Activated CD4-positive, alpha-beta T cell treated with anti-CD3 and anti-CD28 coated beads for 48 hours (primary cell): ENCODE data around the gene IL20.
"Not testable (repeated sequence)": the region's sequence is repeated elsewhere in the genome, so short reads cannot be mapped to it uniquely, and the experiment has no call there.

Experiments
- DNase-seq: peaks from one replicate; pipeline ENCODE4 v3.0.0-alpha.2; 2020

Gene IL20

DNA sequence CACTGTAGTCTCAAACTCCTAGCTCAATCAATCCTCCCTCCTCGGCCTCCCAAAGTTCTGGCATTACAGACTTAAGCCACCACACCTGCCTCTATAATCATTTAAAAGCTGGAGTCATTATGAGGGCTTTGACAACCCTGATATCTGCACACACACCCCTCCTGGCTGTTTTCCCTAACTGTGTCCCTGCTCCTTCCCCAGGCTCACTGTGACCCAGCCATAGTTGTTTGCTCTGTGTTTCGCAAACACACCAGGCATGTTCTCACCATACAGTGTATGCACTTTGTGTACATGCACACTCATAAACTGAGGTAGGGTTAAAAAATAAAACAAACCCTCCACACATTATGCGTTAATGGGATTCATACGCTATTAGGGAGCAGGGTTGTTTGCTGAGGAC, 21.8 kb upstream of the IL20 start:
- DNase-seq = no peak

DNA sequence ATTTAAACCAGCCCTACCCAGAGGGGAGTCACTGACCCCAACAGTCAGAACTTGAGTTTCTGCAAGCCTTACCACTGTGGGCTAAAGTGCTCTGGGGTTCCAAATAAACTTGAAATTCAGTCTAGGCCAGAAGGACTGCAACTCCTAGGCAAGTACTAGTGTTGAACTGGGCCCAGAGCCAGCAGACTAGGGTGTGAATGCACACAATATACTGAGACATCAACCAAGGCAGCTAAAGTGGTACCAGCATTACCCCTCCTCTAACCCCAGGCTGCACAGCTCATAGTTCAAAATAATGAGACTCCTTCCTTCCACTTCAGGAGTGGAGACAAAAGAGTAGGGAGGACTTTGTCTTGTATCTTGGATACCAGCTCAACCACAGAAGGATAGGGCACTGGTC, 18.9 kb upstream of the IL20 start:
- no peak for DNase-seq

DNA sequence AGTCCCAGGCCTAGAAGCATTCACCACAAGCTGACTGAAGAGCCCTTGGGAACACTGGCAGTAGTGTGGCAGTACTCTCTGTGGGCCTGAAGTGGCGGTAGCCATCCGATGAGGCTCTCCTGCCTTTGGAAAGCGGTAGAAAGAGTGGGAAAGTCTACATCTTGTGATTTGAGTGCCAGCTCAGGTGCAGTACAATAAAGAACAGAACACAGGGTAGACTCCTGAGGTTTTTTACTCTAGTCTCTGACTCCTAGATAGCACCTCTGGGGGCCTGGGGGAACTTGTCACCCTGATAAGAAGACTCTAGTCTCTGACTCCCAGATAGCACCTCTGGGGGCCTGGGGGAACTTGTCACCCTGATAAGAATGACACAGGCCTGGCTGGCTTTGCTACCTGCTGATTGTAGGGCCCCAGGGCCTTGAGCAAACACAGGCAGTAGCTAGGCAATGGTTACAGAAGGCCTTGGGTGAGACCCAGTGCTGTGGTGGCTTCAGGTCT, 18.0 kb upstream of the IL20 start:
- DNase-seq = no peak

DNA sequence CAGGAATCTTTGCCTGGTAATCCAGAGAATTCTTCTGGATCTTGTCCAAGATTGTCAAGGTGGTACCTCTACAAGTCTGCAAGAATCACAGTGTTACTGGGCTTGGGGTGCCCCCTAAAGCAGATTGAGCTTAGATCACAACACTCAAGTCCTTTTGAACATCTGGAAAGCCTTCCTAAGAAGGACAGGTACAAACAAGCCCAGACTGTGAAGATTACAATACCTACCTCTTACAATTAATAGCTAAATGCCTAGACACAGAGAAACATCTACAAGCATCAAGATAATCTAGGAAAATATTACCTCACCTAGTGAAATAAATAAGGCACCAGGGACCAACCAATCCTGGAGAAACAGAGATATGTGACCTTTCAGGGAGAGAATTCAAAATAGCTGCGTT, 17.5 kb upstream of the IL20 start:
- DNase-seq = no peak

DNA sequence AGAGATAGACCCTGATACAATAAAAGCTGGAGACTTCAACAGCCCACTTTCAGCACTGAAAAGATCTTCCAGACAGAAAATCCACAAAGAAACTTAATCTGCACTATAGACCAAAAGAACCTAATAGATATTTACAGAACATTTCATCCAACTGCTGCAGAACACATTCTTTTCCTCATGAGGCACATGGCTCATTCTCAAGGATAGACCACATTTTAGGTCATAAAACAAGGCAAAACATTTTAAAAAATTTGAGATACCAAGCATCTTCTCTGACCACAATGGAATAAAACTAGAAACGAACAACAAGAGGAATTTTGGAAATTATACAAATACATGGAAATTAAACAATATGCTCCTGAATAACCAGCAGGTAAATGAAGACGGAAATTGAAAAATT, 15.0 kb upstream of the IL20 start:
- DNase-seq = no peak

DNA sequence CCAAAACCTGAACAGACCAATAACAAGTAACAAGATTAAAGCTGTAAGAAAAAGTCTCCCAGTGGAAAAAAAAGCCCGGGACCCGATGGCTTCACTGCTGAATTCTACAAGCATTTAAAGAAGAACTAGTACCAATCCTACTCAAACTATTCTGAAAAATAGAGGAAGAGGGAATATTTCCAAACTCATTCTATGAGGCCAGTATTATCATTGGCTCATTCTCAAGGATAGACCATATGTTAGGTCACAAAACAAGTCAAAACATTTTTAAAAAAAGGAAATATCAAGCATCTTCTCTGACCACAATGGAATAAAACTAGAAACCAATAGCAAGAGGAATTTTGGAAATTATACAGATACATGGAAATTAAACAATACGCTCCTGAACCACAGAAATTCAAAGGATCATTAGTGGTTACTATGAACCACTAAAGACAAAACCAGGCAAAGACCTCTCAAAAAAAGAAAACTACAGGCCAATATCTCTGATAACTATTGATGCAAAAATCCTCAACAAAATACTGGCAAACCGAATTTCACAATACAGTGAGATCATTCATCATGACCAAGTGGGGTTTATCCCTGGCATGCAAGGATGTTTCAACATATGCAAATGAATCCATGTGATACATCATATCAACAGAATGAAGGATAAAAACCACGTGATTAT, 13.9 kb upstream of the IL20 start:
- DNase-seq = no peak

DNA sequence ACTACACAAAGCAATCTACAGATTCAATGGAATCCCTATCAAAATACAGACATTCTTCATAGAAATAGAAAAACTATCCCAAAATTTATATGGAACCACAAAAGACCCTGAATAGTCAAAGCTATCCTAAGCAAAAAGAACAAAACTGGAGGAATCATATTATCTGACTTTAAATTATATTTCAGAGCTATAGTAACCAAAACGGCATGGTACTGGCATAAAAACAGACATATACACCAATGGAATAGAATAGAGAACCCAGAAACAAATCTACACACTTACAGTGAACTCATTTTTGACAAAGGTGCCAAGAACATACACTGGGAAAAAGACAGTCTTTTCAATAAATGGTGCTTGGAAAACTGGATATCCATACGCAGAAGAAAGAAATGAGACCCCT, 12.8 kb upstream of the IL20 start:
- DNase-seq = not testable (repeated sequence)

DNA sequence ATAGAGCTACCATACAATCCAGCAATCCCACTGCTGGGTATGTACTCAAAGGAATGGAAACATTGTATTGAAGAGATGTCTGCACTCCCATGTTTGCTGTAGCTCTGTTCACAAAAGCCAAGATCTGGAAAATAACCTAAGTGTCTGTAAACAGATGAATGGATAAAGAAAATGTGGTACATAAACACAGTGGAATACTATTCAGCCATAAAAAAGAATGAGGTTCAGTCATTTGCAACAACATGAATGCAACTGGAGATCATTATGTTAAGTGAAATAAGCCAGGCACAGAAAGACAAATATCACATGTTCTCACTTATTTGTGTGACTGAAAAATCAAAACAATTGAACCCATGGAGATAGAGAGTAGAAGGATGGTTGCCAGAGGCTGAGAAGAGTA, 11.7 kb upstream of the IL20 start:
- not testable (repeated sequence) for DNase-seq

DNA sequence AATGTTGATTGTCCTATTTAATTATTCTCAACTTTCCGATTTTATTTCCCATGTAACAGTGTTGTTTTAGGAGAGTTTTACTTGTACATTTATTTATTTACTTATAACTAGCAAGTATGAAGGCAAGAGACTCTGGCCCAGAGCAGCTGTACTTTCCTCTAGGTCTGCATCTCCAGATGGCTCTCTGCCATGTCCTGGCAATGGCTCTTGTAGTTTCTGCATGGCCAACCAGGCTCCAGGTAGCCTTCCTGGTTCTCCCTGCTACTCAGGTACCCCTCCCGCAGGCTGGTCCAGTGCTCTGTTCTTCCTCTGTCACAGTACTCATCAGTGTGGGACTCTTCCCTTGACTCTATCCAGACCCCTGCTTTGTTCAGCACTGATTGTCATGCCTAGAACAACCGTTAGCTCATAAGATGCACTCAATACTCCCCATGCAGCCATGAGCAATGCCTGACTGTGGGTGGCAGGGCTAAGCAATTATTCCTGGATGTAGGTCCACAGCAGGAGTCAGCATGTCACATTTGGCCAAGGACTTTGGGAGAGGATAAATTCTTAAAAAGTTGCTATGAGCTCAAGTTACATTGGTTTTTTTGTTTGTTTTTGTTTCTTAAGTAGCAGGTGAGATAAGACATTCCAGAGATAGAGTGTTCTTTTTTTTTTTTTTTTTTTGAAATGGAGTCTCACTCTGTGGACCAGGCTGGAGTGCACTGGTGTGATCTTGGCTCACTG, 10.9 kb upstream of the IL20 start:
- no peak for DNase-seq

DNA sequence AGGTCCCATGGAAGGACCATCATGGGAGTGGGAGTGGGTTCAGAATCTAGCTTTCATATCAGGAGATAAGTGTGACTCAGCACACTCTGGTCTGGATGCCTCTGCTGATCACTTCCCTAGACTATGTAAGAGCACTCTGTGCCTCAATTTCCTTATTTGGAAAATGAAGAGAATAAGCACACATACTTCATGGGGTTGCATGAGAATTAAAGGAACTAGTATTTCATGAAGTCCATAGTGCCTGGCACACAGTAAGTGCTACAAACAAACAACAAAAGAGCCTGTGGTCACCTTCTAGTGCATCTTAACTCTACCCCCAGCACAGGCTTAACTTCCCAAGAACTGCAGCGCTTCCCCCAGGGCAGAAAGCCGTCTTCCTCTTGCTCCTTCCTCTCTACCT, 9.6 kb upstream of the IL20 start:
- no peak for DNase-seq

DNA sequence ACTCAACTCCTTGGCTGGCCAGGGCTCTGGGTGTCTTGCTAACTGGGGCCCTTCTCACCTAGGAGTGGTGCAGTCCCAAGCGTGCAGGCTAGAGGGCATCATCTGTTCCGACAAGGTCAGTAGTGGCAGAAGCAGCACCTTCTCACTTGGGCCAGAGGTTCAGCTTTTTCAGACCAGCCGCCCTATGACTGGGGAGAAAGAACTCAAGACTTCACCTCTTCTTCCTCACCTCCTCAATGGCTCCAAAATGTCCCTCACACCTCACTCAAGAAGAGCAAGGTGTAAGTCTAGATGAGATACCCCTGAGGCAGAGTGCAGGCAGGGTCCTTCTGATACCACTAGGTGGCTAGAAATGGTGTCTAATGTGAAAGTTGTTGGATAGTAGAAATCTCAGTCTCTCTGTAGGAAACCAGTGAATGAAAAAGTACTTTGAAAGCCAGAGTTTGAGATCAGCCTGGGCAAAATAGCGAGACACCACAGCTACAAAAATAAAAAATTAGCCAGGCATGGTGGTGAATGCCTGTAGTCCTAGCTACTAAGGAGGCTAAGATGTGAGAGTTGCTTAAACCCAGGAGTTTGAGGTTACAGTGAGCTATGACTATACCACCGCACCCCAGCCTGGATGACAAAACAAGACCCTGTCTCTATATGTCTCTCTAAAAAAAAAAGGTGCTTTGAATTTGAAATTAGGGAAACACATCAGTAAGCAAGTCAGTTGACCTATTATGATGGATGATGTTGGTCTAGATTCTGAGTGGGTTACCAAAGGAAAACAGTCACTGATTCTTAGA, 8.6 kb upstream of the IL20 start:
- peak; percentile 35 for DNase-seq

DNA sequence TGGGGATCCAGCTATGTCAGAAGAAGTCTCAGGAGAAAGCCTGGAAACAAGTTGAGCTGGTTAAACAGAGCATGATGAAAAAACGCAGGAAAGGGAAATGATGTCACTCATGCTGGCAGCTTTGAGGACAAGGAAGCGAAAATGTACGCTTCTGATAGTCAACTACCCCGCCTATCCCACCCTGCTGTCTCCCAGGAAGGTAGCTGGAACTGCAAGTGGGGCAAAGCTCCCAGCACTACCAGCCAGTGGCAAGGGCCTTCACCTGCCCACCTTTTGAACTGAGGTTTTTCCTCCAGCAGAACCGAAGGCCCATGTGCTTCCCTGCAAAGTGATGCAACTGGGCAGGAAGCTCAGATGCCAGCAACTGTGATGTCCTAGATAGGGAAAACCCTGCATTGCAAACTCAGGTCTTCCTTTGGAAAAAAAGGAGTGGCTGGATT, 6.3 kb upstream of the IL20 start:
- DNase-seq = no peak

DNA sequence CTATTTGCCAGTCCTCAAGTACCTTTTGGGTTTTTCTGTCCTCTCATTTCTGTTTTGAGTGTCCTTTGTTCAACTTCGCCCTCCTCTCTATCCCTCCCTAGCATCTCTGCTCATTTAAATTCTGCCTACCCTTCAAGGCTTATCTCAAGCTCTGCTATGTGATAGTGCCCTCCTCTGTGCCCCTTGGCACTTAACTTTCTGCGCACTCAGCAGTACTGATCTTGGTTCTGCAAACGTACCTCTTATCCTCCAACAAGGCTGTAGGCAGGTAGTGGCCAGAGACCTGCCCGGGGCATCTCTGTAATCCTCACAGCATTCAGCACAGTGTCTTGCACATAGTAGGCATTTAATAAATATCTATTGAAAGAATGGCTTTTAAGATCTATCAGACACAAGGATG, 5.3 kb upstream of the IL20 start:
- DNase-seq = no peak

DNA sequence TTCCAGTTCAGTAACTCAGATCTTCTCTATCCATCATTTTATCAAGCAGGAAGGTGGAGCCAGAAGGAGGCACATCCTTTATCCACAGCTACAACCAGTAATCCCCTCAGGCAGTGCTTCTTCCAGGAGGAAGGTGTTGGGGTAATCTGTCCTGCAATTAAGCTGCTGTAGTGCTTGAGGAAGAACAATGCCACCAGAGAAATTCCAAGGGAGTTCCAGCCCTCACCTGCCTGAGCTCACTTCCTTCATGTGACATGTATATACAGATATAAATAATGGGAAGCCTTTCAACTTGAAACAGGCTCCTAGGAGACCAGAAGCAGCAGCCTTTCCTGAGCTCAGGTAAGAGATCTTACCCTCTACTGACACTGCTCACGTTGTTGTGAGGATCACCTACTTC, 2.2 kb upstream of the IL20 start:
- no peak for DNase-seq

DNA sequence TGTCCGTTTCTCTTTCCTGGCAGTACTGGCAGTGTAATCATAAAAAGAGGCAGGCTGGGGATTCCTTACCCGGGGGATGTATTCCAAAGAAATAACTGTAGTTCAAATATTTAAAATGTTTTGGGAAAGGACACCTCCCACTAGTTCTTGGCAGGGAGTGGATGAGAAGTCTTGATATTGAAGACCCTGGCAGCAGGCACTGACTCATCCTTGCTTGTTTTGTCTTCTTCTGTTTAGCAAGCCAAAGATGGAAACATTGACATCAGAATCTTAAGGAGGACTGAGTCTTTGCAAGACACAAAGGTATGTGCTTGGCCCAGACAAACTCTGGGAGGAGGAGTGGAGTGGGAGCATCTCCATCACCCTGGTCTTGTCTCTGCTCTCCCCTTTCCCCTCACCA, 639 bp downstream of the IL20 start:
- DNase-seq = no peak

DNA sequence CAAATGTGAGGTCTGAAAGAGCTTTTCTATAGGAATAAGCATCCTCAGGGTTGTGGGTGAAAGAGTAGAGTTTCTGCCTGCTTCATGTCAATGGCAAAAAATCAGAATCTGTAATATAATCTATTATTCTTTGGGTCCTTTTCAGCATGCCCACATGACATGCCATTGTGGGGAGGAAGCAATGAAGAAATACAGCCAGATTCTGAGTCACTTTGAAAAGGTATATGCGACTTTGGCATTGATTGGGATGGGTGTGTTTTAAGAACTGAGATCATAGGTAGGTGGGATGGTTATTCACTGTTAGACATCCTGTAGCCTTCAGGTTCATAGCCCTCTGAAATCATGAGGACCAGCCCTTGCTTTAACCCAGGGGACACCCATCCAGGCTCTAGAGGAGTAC, 1.8 kb downstream of the IL20 start:
- DNase-seq = no peak

DNA sequence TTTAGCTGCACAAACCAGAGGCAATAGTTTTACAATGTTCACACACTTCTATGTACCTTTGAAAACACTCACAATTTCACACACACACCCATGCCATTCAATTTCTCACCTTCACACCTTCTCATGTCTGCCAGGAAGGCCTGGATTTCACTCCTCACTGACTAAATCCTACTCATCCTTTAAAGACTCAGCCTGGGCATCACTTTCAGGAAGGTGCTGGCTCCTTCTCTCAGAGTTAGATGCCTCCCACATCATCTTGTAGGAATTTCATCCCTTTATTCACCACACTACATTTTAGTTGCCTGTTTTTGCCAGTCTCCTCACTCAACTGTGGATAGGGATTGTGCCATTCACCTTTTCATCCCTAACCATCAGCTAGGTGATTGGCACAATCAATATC, 2.3 kb downstream of the IL20 start:
- no peak for DNase-seq

DNA sequence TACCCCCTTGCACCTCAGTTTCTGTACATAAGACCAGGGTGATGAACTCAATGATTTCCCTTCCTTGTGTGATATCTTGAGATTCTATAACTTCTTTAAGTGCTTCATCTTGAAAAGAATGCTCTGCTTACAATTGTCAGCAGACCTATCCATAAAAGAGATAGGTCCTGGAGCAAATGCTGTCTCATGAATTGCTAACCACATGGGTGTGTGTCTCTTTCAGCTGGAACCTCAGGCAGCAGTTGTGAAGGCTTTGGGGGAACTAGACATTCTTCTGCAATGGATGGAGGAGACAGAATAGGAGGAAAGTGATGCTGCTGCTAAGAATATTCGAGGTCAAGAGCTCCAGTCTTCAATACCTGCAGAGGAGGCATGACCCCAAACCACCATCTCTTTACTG, 2.8 kb downstream of the IL20 start:
- DNase-seq = no peak

DNA sequence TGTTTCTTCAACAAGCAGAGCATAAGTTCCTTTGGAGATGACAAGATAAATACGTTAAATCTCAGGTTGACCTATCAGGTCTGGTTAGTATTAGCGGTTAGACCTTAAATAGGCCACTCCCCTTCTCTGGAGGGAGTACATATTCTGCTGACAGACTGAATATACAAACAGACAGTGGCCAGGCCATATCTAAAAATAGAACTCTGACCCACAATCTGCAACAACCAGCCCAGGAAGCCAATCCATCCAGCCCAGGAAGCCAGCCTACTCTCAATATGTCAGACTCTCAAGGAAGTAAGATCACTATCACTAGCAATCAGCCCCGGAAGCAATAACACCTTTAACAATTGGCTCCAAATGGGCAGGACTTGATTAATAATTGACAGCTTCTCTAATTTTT, 6.7 kb downstream of the IL20 start:
- DNase-seq = no peak

DNA sequence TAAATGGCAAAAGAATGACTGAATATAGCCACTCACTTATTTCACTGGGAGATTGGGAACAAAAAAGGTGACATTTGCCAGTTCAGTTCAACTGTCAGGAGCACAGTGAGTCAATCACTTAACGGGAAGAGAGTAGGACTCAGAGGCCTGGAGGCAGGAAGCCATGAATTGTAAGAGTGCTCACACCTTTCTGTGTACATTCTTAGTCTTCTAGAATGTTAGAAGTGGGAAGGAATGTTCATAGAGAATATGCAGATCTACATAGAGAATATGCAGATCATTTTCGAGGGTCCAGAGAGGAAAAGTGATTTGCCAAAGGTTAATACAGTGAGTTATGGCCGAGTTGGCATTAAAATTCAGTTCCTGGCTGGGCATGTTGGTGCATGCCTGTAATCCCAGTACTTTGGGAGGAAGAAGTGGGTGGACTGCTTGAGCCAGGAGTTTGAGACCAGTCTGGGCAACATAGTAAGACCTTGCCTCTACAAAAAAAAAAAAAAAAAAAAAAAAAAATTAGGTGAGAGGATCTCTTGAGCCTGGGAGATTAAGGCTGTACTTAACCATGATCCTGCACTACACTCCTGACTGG, 8.3 kb downstream of the IL20 start:
- no peak for DNase-seq

DNA sequence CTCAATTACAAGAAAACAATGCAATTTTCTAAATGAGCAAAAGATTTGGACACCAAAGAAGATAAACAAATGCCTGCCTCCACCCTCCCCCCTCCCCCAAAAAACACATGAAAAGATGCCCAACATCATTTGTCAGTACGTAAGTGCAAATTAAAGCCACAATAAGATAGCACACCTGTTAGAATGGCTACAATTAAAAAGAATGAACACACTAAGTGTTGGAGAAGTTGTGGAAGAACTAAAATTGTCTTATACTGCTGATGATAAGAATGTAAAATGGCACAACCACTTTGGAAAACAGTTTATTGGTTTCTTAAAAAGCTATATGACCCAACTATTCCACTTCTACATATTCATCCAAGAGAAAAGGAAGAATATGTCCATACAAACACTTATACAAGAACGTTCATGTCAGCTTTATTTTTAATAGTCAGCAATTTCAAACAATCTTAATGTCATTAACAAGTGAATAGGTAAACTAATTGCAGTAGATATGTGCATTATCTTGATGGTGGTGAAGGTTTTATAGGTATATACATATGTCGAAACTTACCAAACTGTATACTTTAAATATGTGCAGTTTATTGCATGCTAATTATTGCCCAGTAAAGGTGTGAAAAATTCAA, 10.4 kb downstream of the IL20 start:
- DNase-seq = no peak

DNA sequence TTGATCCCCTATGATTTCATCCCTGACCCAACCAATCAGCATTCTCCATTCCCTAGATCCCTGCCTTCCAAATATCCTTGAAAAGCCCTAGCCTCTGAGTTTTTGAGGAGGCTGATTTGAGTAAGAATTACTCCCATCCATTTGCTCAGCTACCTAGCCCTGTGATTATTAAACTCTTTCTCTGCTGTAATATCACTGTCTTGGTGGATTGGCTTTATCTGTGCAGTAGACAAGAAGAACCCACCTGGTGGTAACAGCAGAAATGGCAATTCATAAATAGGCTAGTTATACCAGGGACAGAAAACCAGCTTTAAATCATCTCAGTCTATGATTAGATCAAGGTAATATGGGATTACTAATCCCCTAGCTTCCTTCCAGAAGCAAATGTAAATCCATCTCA, 13.0 kb downstream of the IL20 start:
- DNase-seq = no peak

DNA sequence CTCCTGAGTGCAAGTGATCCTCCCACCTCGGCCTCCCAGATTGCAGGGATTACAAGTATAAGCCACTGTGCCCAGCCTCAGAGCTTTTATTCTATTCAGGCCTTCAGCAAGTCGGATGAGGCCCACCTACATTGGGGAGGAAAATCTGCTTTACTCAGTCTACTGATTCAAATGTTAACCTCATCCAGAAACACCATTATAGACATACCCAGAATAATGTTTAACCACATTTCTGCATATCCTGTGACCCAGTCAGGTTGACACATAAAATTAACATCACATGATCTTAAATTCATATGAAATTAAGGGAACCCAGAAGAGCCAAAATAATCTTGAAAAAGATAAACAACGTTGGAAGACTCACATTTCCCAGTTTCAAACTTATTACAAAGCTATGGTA, 14.9 kb downstream of the IL20 start:
- no peak for DNase-seq
